Breast epithelium (tissue), 4 donors: Measurements from ENCODE around the gene TM9SF4. TPM values are rescaled to one million over a fixed set of nuclear protein-coding genes. Genes with fewer than 3 reads are reported as not detected.
"Not testable (repeated sequence)": the region's sequence is repeated elsewhere in the genome, so short reads cannot be mapped to it uniquely, and the experiment has no call there.

ENCODE experiments used
- DNase-seq, 2 donors: peaks; one replicate each; pipeline ENCODE4 v3.0.0-alpha.2; 2019; ENCODE audit warnings: low spot score in 2 of 2
- H3K27ac ChIP-seq, 2 donors: fragments of 200-600 bp; sonication (generic) in 1 of 2; one replicate each; pipeline ENCODE4 v1.5.1; 2016 to 2019; ENCODE audit warnings: mild to moderate bottlenecking in 1 of 2
- H3K27me3 ChIP-seq, 2 donors: fragments of 200-600 bp; sonication (generic) in 1 of 2; one replicate each; pipeline versions ENCODE4 v1.5.1 to v1.6.0; 2017 to 2019; ENCODE audit warnings: control low read depth in 1 of 2, mild to moderate bottlenecking in 1 of 2
- H3K36me3 ChIP-seq: fragments of 200-600 bp; one replicate; pipeline ENCODE4 v1.5.1; 2019
- H3K4me1 ChIP-seq, 2 donors: fragments of 200-600 bp; sonication (generic); one replicate each; pipeline ENCODE4 v1.5.1; 2016 to 2019; ENCODE audit warnings: control low read depth in 1 of 2
- H3K4me3 ChIP-seq, 3 donors: fragments of 200-600 bp; sonication (generic); 1 replicate in 2 of 3; 2 replicates in 1 of 3; pipeline ENCODE4 v1.5.1; 2016 to 2019; ENCODE audit warnings: mild to moderate bottlenecking in 3 of 3, moderate library complexity in 2 of 3
- H3K9me3 ChIP-seq, 2 donors: fragments of 200-600 bp; sonication (generic) in 1 of 2; one replicate each; pipeline ENCODE4 v1.5.1; 2016 to 2019; ENCODE audit warnings: control low read depth in 1 of 2
- POLR2A ChIP-seq: fragments of 450-650 bp; IDR thresholded peaks from one replicate; pipeline ENCODE4 v1.6.1; 2016; ENCODE audit warnings: antibody characterized with exemption, mild to moderate bottlenecking, moderate library complexity
- POLR2AphosphoS5 ChIP-seq, 3 donors: sonication (generic); formaldehyde crosslinking; IDR thresholded peaks; one replicate each; pipeline ENCODE4 v1.6.1; 2017; ENCODE audit warnings: antibody characterized with exemption in 3 of 3
- intact Hi-C: fragments of 100-400 bp; cut with DNase I; formaldehyde crosslinking; loops from one replicate; pipeline ENCODE4 v1.15.1; 2023; ENCODE audit warnings: low total_unique reads
- total RNA-seq, 3 donors: library from RNA; depleted of rRNA; stranded (reverse); fragments of >200 nt; gene quantifications; one replicate each; pipeline ENCODE4 v1.1.0, GENCODE V29; 2016
- TF ChIP-seq, protein P1 (sequence below), 3 donors: fragments of 450-650 bp; IDR thresholded peaks; one replicate each; pipeline ENCODE4 v1.5.1; 2016 to 2017; ENCODE audit warnings: antibody characterized with exemption in 3 of 3, mild to moderate bottlenecking in 3 of 3, moderate library complexity in 3 of 3

The TM9SF4 gene
- total RNA-seq, 3 donors from 2014 or later = 20.2 to 28.5 (median 26.9) TPM

DNA sequence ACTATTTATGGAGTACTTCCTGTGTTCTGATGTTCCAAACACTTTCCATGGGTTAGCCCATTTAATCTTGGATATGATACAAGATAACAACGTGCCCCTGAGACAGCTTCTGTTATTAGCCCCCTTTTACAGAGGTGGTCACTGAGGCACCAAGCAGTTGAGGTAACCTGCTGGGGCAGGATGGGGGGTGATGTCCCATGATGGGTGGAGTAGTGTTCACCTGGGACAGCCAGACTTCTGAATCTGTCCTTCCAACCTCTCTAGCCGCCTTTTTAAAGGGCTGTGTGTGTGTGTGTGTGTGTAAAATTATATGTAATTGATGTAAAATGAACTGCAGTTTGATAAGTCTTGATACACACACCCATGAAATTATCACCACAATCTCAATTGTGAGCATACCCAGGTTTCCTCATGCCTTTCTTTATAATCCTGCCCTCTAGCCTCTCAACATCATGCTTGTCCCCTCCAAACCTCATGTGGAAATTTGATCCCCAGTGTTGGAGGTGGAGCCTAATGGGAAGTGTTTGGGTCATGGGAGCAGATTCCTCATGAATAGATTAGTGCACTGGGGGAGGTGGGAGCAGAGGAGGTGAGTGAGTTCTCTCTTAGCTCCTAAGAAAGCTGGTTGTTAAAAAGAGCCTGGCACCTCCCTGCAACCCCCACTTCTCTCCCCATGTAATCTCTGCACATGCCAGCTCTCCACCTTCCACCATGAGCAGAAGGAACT lies 58.8 kb downstream of the TM9SF4 start:
- no peak overlapping the region for H3K4me3 ChIP-seq
- intact Hi-C loops = no loop called here
- H3K9me3 ChIP-seq = no peaks in the 10 kb centered on the region
- TF ChIP-seq POLR2A = no peak
- TF ChIP-seq, protein P1, sequence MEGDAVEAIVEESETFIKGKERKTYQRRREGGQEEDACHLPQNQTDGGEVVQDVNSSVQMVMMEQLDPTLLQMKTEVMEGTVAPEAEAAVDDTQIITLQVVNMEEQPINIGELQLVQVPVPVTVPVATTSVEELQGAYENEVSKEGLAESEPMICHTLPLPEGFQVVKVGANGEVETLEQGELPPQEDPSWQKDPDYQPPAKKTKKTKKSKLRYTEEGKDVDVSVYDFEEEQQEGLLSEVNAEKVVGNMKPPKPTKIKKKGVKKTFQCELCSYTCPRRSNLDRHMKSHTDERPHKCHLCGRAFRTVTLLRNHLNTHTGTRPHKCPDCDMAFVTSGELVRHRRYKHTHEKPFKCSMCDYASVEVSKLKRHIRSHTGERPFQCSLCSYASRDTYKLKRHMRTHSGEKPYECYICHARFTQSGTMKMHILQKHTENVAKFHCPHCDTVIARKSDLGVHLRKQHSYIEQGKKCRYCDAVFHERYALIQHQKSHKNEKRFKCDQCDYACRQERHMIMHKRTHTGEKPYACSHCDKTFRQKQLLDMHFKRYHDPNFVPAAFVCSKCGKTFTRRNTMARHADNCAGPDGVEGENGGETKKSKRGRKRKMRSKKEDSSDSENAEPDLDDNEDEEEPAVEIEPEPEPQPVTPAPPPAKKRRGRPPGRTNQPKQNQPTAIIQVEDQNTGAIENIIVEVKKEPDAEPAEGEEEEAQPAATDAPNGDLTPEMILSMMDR (IDR thresholded peaks at IDR 0.05) = no peak
- no peak for TF ChIP-seq POLR2AphosphoS5 (IDR thresholded peaks at IDR 0.05)
- no peaks in the 10 kb centered on the region for H3K27me3 ChIP-seq
- no peaks in the 10 kb centered on the region for H3K4me1 ChIP-seq
- DNase-seq = no peak
- H3K36me3 ChIP-seq = no peaks in the 10 kb centered on the region
- H3K27ac ChIP-seq = no peak overlapping the region

DNA sequence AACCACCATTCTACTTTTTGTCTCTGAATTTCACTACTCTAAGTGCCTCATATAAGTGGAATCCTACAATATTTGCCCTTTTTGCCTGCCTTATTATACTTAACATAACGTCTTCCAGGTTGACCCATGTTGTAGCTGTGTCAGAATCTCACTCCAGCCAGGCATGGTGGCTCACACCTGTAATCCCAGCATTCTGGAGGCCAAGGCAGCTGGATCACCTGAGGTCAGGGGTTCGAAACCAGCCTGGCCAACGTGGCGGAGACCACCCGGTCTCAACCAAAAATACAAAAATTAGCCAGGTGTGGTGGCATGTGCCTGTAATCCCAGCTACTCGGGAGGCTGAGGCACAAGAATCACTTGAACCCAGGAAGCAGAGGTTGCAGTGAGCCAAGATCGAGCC lies 68.2 kb downstream of the TM9SF4 start:
- H3K27me3 ChIP-seq, H3K9me3 ChIP-seq, DNase-seq, H3K4me3 ChIP-seq, intact Hi-C loops, H3K27ac ChIP-seq, H3K36me3 ChIP-seq, H3K4me1 ChIP-seq: not testable (repeated sequence)

DNA sequence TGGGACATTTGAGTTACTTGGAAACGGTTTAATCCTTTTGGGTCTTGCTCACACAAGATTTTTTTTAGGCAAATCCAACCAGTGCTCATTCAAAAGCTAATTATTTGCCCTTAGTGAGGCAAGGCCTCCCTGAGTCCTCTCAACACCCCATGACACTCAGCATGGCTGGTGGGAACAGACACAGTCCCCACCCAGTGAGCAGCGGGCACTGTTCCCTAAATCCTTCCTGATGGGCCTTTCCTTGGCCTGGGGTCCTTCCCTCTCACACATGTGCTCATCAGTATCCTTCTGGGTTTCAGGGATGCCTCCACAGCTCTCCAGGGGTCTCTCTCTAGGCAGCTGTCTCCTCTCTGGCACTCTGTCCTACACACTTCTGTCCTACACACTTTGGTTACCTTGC lies 70.0 kb downstream of the TM9SF4 start:
- no peak overlapping the region for H3K4me3 ChIP-seq
- no peaks in the 10 kb centered on the region for H3K36me3 ChIP-seq
- H3K4me1 ChIP-seq = no peaks in the 10 kb centered on the region
- no peak for TF ChIP-seq POLR2A
- TF ChIP-seq, protein P1 (IDR thresholded peaks at IDR 0.05) = no peak
- no peak for TF ChIP-seq POLR2AphosphoS5 (IDR thresholded peaks at IDR 0.05)
- H3K27ac ChIP-seq = no peak overlapping the region
- intact Hi-C loops = no loop called here
- DNase-seq = no peak
- no peaks in the 10 kb centered on the region for H3K9me3 ChIP-seq
- H3K27me3 ChIP-seq = no peaks in the 10 kb centered on the region

DNA sequence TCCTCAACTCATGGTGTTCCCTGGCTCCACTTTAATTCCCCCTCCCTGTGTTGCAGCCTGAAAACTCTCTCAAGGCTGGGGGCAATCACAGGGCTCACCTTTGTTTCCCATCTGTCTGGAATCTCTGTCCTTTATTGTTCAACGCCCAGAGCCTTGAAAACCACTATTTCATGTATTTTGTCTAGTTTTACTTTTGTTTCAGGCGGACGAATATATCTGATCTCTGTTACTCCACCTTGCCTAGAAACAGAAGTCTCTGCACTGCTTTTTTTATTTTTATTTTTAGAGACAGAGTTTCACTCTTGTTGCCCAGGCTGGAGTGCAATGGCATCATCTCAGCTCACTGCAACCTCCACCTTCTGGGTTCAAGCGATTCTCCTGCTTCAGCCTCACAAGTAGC lies 70.4 kb downstream of the TM9SF4 start:
- Histone ChIP-seq H3K36me3 (no peaks in the 10 kb centered on the region), H3K4me3 (no peak overlapping the region), H3K4me1 (no peaks in the 10 kb centered on the region), H3K9me3 (no peaks in the 10 kb centered on the region), H3K27ac (no peak overlapping the region), H3K27me3 (no peaks in the 10 kb centered on the region)
- intact Hi-C loops = no loop called here
- no peak for DNase-seq
- TF ChIP-seq, protein P1 (IDR thresholded peaks at IDR 0.05) = no peak
- no peak for TF ChIP-seq POLR2AphosphoS5 (IDR thresholded peaks at IDR 0.05)
- TF ChIP-seq POLR2A = no peak

DNA sequence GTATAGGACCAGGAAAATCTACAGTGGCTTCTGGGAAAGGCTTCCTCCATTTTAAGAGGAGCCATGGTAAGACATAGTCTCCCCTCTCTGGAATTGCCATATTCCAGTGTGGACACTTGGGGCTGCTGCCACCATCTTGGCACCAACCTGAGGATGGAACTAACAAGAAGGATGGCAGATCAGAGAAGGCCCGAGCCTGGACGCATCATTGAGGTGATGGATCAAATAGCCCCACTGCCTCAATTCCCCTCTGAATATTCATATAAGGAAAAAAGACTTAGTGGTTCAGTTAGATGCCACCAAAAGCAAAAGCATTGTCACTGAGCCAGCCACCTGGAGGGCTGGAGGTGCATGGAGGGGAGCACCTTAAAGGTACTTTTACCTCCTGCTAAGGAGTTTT lies 72.1 kb downstream of the TM9SF4 start:
- H3K36me3 ChIP-seq = no peaks in the 10 kb centered on the region
- no peak for DNase-seq
- H3K27me3 ChIP-seq = no peaks in the 10 kb centered on the region
- intact Hi-C loops = no loop called here
- H3K9me3 ChIP-seq = no peaks in the 10 kb centered on the region
- TF ChIP-seq, protein P1 (IDR thresholded peaks at IDR 0.05) = no peak
- TF ChIP-seq POLR2AphosphoS5 (IDR thresholded peaks at IDR 0.05) = no peak
- no peaks in the 10 kb centered on the region for H3K4me1 ChIP-seq
- H3K27ac ChIP-seq = no peak overlapping the region
- H3K4me3 ChIP-seq = no peak overlapping the region
